GM20431 (cell line): ENCODE data around the gene ACLY.

ENCODE experiments used
- in situ Hi-C: fragments of 300-500 bp; cut with MseI, MboI; formaldehyde crosslinking; loops from one replicate; pipeline ENCODE4 v1.15.0; 2020; ENCODE audit warnings: low sequenced_read_pairs; ENCODE audit not compliant: unreplicated experiment

The ACLY gene

GRCh38 chr17:41915566-41915965 lies 3.2 kb downstream of the ACLY start:
- in situ Hi-C loops, result no loop called here

- in situ Hi-C loops, result no loop called here
Measured at GRCh38 chr17:41915020-41915419, 3.7 kb downstream of the ACLY start.

GRCh38 chr17:41914358-41914766 lies 4.4 kb downstream of the ACLY start:
- in situ Hi-C loops, result no loop called here

GRCh38 chr17:41913798-41914197 lies 5.0 kb downstream of the ACLY start:
- in situ Hi-C loops, result no loop called here

- in situ Hi-C loops, result no loop called here
Measured at GRCh38 chr17:41912925-41913324, 5.8 kb downstream of the ACLY start.

- in situ Hi-C loops, result no loop called here
Measured at GRCh38 chr17:41910701-41911391, 7.9 kb downstream of the ACLY start.

- in situ Hi-C loops, result no loop called here
Measured at GRCh38 chr17:41909088-41909487, 9.7 kb downstream of the ACLY start.

- in situ Hi-C loops, result no loop called here
Measured at GRCh38 chr17:41907633-41908539, 10.9 kb downstream of the ACLY start.

- in situ Hi-C loops, result no loop called here
Measured at GRCh38 chr17:41907185-41907556, 11.6 kb downstream of the ACLY start.

- in situ Hi-C loops, result no loop called here
Measured at GRCh38 chr17:41906465-41907184, 12.1 kb downstream of the ACLY start.

- in situ Hi-C loops, result no loop called here
Measured at GRCh38 chr17:41905172-41905571, 13.6 kb downstream of the ACLY start.

GRCh38 chr17:41904242-41904841 lies 14.4 kb downstream of the ACLY start:
- in situ Hi-C loops, result no loop called here

- in situ Hi-C loops, result no loop called here
Measured at GRCh38 chr17:41901646-41902045, 17.1 kb downstream of the ACLY start.

- in situ Hi-C loops, result no loop called here
Measured at GRCh38 chr17:41896726-41897125, 22.0 kb downstream of the ACLY start.

- in situ Hi-C loops, result no loop called here
Measured at GRCh38 chr17:41895617-41896016, 23.1 kb downstream of the ACLY start.

- in situ Hi-C loops, result no loop called here
Measured at GRCh38 chr17:41894791-41895331, 23.9 kb downstream of the ACLY start.

GRCh38 chr17:41893384-41893783 lies 25.4 kb downstream of the ACLY start:
- in situ Hi-C loops, result no loop called here

- in situ Hi-C loops, result no loop called here
Measured at GRCh38 chr17:41892021-41892376, 26.8 kb downstream of the ACLY start.

- in situ Hi-C loops, result no loop called here
Measured at GRCh38 chr17:41891135-41892020, 27.4 kb downstream of the ACLY start.
